GM21717 (cell line): ENCODE measurements around the gene POTEM.
"Not testable (repeated sequence)": the region's sequence is repeated elsewhere in the genome, so short reads cannot be mapped to it uniquely, and the experiment has no call there.

ENCODE experiments used
- ATAC-seq: cut with Tn5 transposase; IDR thresholded peaks from one replicate; pipeline ENCODE4 v1.9.1; 2021; ENCODE audit warnings: mild to moderate bottlenecking, moderate library complexity; ENCODE audit not compliant: unreplicated experiment

POTEM gene

DNA sequence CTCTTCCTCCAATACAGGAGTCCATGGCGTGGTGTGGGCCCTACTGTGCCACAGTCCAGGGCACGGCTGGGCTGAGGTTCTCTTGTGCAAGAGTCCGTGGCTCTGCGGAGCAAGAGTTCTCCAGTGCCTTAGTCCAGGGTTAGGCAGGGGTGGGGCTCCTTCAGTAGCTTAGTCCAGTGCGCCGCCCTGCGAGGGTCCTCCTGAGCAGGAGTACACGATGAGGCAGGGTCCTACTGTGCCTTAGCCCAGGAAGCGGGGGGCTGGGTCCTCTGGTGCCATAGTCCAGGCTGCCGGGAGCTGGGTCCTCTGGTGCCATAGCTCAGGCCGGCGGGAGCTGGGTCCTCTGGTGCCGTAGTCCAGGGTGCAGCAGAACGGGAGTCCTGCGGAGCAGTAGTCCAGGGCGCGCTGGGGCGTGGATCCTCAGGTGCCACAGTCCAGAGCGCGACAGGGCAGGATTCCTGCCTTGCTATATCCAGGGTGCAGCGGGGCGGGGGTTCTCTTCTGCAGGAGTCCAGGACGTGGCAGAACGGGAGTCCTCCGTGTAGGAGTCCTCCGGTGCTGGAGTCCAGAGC is 69.7 kb downstream of the POTEM start:
- not testable (repeated sequence) for ATAC-seq

DNA sequence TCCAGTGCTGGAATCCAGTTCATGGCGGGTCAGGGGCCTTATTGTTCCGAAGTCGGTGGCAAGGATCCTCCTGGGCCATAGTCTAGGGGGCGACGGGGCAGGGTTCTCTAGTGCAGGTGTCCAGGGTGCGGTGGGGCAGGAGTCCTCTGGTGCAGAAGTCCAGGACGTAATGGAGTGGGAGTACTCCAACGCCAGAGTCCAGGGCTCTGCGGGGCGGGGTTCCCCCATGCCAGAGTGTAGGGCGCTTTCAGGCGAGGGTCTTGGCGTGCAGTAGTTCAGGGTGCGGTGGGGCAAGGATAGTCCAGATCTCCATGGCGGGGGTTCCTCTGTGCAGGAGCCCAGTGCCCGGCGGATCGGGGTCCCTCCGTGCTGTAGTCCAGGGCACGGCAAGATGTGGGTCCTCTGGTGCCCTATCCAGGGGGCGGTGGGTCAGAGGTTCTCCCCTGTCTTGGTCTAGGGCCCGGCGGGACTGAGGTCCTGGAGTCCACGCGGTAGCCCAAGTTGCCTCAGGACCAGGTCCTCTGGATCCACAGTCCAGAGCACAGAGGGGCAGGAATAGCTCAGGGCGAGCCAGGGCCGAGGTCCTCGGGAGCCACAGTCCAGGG is 70.9 kb downstream of the POTEM start:
- not testable (repeated sequence) for ATAC-seq

DNA sequence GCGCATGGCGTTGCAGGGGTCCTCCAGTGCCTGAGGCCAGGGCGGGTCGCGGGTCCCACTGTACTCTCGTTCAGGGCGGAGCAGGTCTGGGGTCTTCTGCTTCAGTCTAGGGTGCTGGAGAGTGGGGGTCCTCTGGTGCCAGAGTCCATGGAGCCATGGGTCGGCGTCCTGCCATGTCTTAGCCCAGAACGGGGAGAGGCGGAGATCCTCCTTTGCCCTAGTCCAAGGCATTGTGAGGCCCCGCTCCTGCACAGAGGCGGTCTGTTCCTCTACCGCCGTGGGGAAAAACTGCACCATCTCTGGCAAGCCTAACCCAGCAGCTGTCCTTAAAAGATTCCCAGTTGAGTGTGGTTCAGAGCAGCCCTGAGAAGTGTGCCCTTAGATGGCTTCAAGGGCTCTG is 71.6 kb downstream of the POTEM start:
- not testable (repeated sequence) for ATAC-seq

DNA sequence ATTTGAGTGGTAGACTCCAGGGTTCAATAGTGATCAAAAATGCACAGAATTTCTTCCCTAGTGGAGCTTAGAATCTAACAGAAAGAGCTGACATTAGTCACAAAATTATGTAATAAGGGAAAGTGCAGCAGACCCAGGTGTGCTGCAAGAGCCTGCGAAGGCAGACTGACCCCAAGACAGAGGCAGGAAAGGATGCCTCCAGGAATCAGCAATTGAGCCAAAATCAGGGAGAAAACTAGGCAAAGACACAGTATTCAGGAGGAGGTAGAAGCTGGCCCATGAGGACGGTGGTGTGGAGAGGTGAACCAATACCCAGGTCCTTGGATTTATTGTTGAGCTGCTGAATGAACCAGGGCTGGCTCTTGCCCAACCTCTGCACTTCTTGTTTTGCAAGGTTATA is 76.2 kb downstream of the POTEM start:
- not testable (repeated sequence) for ATAC-seq
